ENCODE measurements around the gene HMG20B. TPM values are rescaled to one million over a fixed set of nuclear protein-coding genes. Genes with fewer than 3 reads are reported as not detected.

Gene HMG20B
- polyA plus RNA-seq, 1 donor from 2014 or later, result 22.6 TPM

GRCh38 chr19:3604227-3604986, 31.7 kb downstream of the HMG20B start:
- Histone ChIP-seq H2AFZ (ENCODE audit: low read depth, low read length) (no peak overlapping the region), H4K20me1 (ENCODE audit: insufficient read depth) (no peaks in the 10 kb centered on the region), H3K9me3 (ENCODE audit: low read length) (no peaks in the 10 kb centered on the region), H3K79me2 (replicated peaks; ENCODE audit: insufficient read depth, low read length) (no peaks in the 10 kb centered on the region), H3K36me3 (ENCODE audit: insufficient read depth, low read length) (no peaks in the 10 kb centered on the region), H3K4me2 (ENCODE audit: low read length) (no peak overlapping the region), H3K9ac (ENCODE audit: low read length) (no peak overlapping the region), H3K27ac (ENCODE audit: low read length) (no peak overlapping the region), H3K4me3 (ENCODE audit: low read length) (no peak overlapping the region), H3F3A (ENCODE audit: insufficient read depth, low read length, poor library complexity, severe bottlenecking) (no peaks in the 10 kb centered on the region), H3K9me2 (ENCODE audit: insufficient read depth, low read length) (no peaks in the 10 kb centered on the region), H3K27me3 (ENCODE audit: insufficient read depth, low read depth, low read length) (peaks cover 32% of the 10 kb centered on the region)
- no peak for TF ChIP-seq RAD21 (conservative IDR thresholded peaks at IDR 0.05)

GRCh38 chr19:3604987-3605343, 32.2 kb downstream of the HMG20B start:
- Histone ChIP-seq H3F3A (ENCODE audit: insufficient read depth, low read length, poor library complexity, severe bottlenecking) (no peaks in the 10 kb centered on the region), H3K9me3 (ENCODE audit: low read length) (no peaks in the 10 kb centered on the region), H3K4me2 (ENCODE audit: low read length) (no peak overlapping the region), H4K20me1 (ENCODE audit: insufficient read depth) (no peaks in the 10 kb centered on the region), H3K79me2 (replicated peaks; ENCODE audit: insufficient read depth, low read length) (no peaks in the 10 kb centered on the region), H3K27ac (ENCODE audit: low read length) (no peak overlapping the region), H3K27me3 (ENCODE audit: insufficient read depth, low read depth, low read length) (peaks cover 32% of the 10 kb centered on the region), H3K36me3 (ENCODE audit: insufficient read depth, low read length) (no peaks in the 10 kb centered on the region), H2AFZ (ENCODE audit: low read depth, low read length) (no peak overlapping the region), H3K4me3 (ENCODE audit: low read length) (no peak overlapping the region), H3K9ac (ENCODE audit: low read length) (no peak overlapping the region), H3K9me2 (ENCODE audit: insufficient read depth, low read length) (no peaks in the 10 kb centered on the region)
- TF ChIP-seq MXI1 (conservative IDR thresholded peaks at IDR 0.05; ENCODE audit: poor library complexity, severe bottlenecking) (no peak), TAF1 (IDR thresholded peaks at IDR 0.05; ENCODE audit: low read depth) (no peak), SMC3 (conservative IDR thresholded peaks at IDR 0.05; ENCODE audit: poor library complexity) (no peak), POLR2AphosphoS5 (IDR thresholded peaks at IDR 0.05) (no peak), CTCF (IDR thresholded peaks at IDR 0.05; ENCODE audit: poor library complexity, severe bottlenecking) (no peak), RAD21 (conservative IDR thresholded peaks at IDR 0.05) (no peak), REST (IDR thresholded peaks at IDR 0.05; ENCODE audit: borderline replicate concordance) (no peak), EZH2 (IDR thresholded peaks at IDR 0.05; ENCODE audit: borderline replicate concordance, insufficient read depth, low read length, poor library complexity, severe bottlenecking) (no peak), EP300 (conservative IDR thresholded peaks at IDR 0.05; ENCODE audit: poor library complexity, severe bottlenecking) (no peak)
